C4-2B (cell line): ENCODE measurements around the gene ASB13.

Experiments
- ZFX ChIP-seq: fragments of 450-650 bp; IDR thresholded peaks from 2 replicates; pipeline ENCODE4 v1.6.1; 2017
- TF ChIP-seq, protein P1 (sequence below): fragments of 450-650 bp; conservative IDR thresholded peaks from 2 replicates; pipeline ENCODE4 v1.5.1; 2017; ENCODE audit warnings: mild to moderate bottlenecking

DNA sequence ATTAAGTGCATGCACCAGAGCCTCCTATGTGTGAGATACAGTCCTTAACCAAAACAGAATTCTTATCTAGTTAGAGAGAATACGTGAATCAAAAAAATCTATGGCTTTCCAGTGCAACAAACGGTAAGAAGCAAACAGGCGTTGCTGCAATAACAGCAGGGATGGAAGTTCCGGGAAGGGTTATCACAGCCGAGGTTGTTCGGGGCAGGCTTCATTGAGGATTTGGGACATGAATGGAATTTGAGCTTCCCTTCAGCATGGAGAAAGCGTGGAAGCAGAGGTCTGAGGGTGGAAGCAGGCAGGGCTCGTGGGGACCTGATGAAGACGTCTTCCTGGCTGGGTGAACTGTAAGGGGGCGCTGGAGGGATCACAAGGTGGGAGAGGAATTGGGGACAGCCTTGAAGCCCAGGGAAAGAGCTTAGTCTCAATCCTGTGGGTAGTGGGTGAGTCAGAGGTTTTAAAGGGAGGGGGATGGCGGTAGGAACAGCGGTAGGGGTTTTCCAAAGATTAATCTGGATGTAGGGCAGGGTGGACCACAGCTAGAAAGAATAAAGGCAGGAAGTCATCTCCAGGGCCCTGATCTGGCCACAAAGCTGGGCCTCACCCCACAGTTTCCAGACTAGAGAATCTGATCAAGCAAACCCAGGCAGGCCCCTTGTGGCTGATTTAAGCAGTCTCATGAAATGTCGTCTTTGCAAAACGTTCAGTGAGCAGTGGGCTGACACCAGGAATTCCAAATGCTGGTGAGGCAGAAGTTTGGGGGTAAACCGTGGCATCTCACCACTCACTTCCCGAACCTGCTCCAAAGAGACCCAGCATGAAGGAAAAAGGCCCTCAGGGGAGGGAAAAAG lies 76.5 kb downstream of the ASB13 start:
- TF ChIP-seq, protein P1, sequence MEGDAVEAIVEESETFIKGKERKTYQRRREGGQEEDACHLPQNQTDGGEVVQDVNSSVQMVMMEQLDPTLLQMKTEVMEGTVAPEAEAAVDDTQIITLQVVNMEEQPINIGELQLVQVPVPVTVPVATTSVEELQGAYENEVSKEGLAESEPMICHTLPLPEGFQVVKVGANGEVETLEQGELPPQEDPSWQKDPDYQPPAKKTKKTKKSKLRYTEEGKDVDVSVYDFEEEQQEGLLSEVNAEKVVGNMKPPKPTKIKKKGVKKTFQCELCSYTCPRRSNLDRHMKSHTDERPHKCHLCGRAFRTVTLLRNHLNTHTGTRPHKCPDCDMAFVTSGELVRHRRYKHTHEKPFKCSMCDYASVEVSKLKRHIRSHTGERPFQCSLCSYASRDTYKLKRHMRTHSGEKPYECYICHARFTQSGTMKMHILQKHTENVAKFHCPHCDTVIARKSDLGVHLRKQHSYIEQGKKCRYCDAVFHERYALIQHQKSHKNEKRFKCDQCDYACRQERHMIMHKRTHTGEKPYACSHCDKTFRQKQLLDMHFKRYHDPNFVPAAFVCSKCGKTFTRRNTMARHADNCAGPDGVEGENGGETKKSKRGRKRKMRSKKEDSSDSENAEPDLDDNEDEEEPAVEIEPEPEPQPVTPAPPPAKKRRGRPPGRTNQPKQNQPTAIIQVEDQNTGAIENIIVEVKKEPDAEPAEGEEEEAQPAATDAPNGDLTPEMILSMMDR, result no peak
- TF ChIP-seq ZFX, result no peak
